OCI-LY7 (cell line): Measurements from ENCODE around the gene HRC.

Experiments used
- EZH2phosphoT487 ChIP-seq: fragments of 200-600 bp; sonication (generic); IDR thresholded peaks from 2 replicates; pipeline ENCODE4 v1.6.1; 2018; ENCODE audit warnings: low read depth, borderline replicate concordance, mild to moderate bottlenecking, mixed run types, antibody characterized with exemption, low read length, moderate library complexity, mixed read lengths
- TF ChIP-seq, protein P1 (sequence below): fragments of 200-600 bp; sonication (generic); conservative IDR thresholded peaks from 2 replicates; pipeline ENCODE4 v1.5.1; 2014; ENCODE audit warnings: mild to moderate bottlenecking, antibody characterized with exemption, low read length, moderate library complexity, mixed read lengths

DNA sequence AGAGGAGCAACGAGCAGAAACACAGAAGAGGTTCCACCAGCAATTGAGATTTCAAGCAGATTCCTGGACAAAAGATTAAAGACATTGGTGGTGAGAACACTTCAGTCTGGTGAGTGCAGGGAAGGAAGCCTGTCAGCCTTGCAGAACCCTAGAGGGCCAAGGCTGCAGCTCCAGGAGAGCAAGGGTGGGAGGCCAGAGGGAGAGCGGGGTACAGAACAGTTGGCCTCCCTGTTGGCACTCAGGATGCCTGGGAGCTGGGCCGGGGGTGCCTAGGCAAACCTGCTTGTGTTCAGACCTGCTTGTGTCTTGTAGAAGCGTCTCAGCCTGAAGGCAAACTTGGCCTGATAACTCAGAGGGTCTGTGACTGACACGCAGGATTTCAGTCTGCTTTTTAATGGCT, 46.1 kb downstream of the HRC start:
- TF ChIP-seq, protein P1, sequence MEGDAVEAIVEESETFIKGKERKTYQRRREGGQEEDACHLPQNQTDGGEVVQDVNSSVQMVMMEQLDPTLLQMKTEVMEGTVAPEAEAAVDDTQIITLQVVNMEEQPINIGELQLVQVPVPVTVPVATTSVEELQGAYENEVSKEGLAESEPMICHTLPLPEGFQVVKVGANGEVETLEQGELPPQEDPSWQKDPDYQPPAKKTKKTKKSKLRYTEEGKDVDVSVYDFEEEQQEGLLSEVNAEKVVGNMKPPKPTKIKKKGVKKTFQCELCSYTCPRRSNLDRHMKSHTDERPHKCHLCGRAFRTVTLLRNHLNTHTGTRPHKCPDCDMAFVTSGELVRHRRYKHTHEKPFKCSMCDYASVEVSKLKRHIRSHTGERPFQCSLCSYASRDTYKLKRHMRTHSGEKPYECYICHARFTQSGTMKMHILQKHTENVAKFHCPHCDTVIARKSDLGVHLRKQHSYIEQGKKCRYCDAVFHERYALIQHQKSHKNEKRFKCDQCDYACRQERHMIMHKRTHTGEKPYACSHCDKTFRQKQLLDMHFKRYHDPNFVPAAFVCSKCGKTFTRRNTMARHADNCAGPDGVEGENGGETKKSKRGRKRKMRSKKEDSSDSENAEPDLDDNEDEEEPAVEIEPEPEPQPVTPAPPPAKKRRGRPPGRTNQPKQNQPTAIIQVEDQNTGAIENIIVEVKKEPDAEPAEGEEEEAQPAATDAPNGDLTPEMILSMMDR, result no peak
- TF ChIP-seq EZH2phosphoT487, result no peak
